Esophagus squamous epithelium (tissue), 5 donors: Measurements from ENCODE around the gene MRPS15. TPM values are rescaled to one million over a fixed set of nuclear protein-coding genes. Genes with fewer than 3 reads are reported as not detected.
A peak's percentile ranks its signal among the peaks of the same experiment; 100 is the strongest.

ENCODE experiments used
- DNase-seq: peaks from one replicate; lab custom pipeline; 2025; lab: John Stamatoyannopoulos, UW
- H3K27ac ChIP-seq, 4 donors: fragments of 200-600 bp; sonication (generic); one replicate each; pipeline ENCODE4 v1.5.1; 2016 to 2019; ENCODE audit warnings: mild to moderate bottlenecking in 1 of 4
- H3K27me3 ChIP-seq, 4 donors: fragments of 200-600 bp; sonication (generic); 1 replicate in 3 of 4; 2 replicates in 1 of 4; pipeline versions ENCODE4 v1.5.1 to v1.6.0; 2017 to 2021; ENCODE audit warnings: antibody characterized with exemption in 1 of 4
- H3K36me3 ChIP-seq, 3 donors: fragments of 200-600 bp; sonication (generic); one replicate each; pipeline ENCODE4 v1.5.1; 2016 to 2019
- H3K4me1 ChIP-seq, 3 donors: fragments of 200-600 bp; sonication (generic); one replicate each; pipeline ENCODE4 v1.5.1; 2017 to 2019
- H3K4me3 ChIP-seq, 4 donors: fragments of 200-600 bp; sonication (generic); 1 replicate in 3 of 4; 2 replicates in 1 of 4; pipeline ENCODE4 v1.5.1; 2016 to 2019; ENCODE audit warnings: mild to moderate bottlenecking in 2 of 4, moderate library complexity in 1 of 4
- H3K9me3 ChIP-seq, 3 donors: fragments of 200-600 bp; sonication (generic); one replicate each; pipeline ENCODE4 v1.5.1; 2016 to 2019
- POLR2A ChIP-seq, 4 donors: fragments of 450-650 bp; IDR thresholded peaks; one replicate each; pipeline ENCODE4 v1.6.1; 2017; ENCODE audit warnings: antibody characterized with exemption in 4 of 4, mild to moderate bottlenecking in 4 of 4, moderate library complexity in 3 of 4
- WGBS, 2 donors: methylation state at CpG; one replicate each; pipeline ENCODE4 v1.1.5; 2018; 5-methylcytosine and 5-hydroxymethylcytosine counted together
- intact Hi-C: fragments of 100-400 bp; cut with DNase I; formaldehyde crosslinking; loops from one replicate; pipeline ENCODE4 v1.15.0; 2022
- total RNA-seq, 4 donors: library from RNA; depleted of rRNA; stranded (reverse); fragments of >200 nt; gene quantifications; one replicate each; pipeline ENCODE4 v1.1.0, GENCODE V29; 2016
- TF ChIP-seq, protein P1 (sequence below), 6 experiments: fragments of 450-650 bp in 4 of 6; fragments of 200-600 bp in 2 of 6; sonication (generic) in 2 of 6; IDR thresholded peaks; one replicate each; pipeline ENCODE4 v1.5.1; 2016 to 2019; ENCODE audit warnings: antibody characterized with exemption in 6 of 6, mild to moderate bottlenecking in 4 of 6, moderate library complexity in 4 of 6
- donor health status: DM: yes; HTN: yes; CAD: no.

Gene MRPS15
- total RNA-seq, 4 donors from 2014 or later: 49.1 to 96.4 (median 74.0) TPM

DNA sequence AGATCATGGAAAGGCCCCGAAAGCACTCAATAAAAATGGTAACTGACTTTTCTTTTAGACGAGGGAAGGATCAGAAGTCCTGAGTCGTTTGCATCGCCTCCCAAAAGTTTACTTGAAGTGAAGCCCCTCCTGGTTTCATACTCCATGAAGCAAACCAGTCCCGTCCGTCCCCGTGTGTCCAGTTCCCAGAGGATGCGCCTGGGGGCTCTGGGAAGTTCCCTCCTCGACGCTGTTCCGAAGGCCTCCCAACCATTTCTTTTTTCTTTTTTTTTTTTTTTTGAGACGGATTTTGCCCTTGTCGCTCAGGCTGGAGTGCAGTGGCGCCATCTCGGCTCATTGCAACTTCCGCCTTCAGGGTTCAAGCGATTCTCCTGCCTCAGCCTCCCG, 13.3 kb downstream of the MRPS15 start:
- no peak for TF ChIP-seq POLR2A (IDR thresholded peaks at IDR 0.05)
- TF ChIP-seq, protein P1, sequence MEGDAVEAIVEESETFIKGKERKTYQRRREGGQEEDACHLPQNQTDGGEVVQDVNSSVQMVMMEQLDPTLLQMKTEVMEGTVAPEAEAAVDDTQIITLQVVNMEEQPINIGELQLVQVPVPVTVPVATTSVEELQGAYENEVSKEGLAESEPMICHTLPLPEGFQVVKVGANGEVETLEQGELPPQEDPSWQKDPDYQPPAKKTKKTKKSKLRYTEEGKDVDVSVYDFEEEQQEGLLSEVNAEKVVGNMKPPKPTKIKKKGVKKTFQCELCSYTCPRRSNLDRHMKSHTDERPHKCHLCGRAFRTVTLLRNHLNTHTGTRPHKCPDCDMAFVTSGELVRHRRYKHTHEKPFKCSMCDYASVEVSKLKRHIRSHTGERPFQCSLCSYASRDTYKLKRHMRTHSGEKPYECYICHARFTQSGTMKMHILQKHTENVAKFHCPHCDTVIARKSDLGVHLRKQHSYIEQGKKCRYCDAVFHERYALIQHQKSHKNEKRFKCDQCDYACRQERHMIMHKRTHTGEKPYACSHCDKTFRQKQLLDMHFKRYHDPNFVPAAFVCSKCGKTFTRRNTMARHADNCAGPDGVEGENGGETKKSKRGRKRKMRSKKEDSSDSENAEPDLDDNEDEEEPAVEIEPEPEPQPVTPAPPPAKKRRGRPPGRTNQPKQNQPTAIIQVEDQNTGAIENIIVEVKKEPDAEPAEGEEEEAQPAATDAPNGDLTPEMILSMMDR (IDR thresholded peaks at IDR 0.05): no peak
- WGBS, 2 donors: 24 to 30% methylated on average over 11 to 18 of the region's 18 CpGs

DNA sequence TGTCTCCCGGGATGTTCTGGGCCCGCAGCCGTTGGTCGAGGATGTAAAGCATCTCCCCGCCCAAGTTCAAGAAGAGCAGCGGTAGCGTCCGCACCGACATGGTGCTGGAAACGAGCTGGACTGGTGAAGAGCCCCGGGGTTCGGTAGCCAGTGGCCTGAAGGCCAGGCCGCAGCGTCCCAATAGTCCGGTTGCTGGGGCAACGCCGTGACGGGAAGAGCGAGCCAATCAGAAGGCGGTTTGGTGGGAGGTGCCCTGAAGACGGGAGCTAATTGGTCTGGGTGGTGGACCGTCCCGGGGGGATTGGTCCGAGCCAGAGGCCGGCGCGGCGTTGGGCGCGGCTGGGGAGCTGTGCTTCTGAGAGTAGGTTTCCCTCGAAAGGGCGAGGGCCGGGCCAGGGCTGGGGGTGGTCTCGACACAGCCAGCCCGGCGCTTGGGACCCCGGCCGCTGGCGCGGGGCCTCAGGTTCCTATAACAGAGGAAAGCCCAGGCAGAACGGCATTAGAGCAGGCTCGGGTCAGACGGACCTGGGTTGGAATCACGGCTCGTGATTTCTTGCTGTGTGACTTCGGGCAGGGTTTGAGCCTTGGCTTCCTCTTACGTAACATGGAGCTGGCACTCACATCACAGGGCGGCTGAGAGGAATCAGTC, 13.8 kb downstream of the MRPS15 start, which contains the start of gene OSCP1:
TSS of gene OSCP1 (minus strand) at position 182 of the 649 bp plus-strand sequence. CDS start at position 100, 82 bp downstream.
- WGBS, 2 donors: 0% methylated on average over 1 to 18 of the region's 48 CpGs
- intact Hi-C loops: no loop called here

More for the DNA sequence above, 13.3 kb downstream of the MRPS15 start:
- no peak for DNase-seq
- peaks cover 0 to 32% (median 23%) of the 10 kb centered on the region in 3 donors for H3K4me1 ChIP-seq
- H3K9me3 ChIP-seq: no peaks in the 10 kb centered on the region
- H3K27me3 ChIP-seq: no peaks in the 10 kb centered on the region
- H3K27ac ChIP-seq: peak overlapping the region; percentile 92 to 98 (median 96)
- intact Hi-C loops: no loop called here
- peaks cover 0 to 23% (median under 1%) of the 10 kb centered on the region in 3 donors for H3K36me3 ChIP-seq
- peak overlapping the region; percentile 41 to 84 (median 64) for H3K4me3 ChIP-seq

DNA sequence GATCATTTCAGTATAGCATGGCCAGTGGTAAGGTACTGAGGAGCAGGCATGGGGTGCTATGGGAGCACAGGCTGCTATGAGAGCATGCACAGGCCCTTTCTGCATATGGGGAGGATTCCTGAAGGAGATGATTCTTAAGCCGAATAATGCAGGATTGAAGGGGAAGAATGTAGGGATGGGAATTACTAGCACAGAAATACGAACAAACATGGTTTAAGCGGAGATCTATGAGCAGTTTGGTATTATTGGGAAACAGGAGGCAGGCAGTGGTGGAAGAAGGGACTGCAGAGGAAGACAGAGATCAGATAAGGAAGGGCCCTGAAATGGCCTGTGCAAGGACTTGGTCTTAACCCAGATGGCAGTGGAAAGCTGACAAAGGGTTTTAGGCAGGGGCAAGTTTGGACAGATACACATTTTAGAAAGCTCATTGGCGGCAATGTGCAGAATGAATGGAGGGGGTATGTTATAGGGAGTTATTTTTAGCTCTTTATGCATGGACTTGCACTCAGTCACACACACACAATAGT, 15.6 kb downstream of the MRPS15 start:
- Histone ChIP-seq H3K9me3 (no peaks in the 10 kb centered on the region), H3K27me3 (no peaks in the 10 kb centered on the region), H3K27ac (no peak overlapping the region), H3K36me3 (no peaks in the 10 kb centered on the region), H3K4me3 (no peak overlapping the region), H3K4me1 (peaks cover 0 to 32% (median 23%) of the 10 kb centered on the region in 3 donors)
- no peak for TF ChIP-seq POLR2A (IDR thresholded peaks at IDR 0.05)
- TF ChIP-seq, protein P1 (IDR thresholded peaks at IDR 0.05): peak in 2 of 6 experiments; percentile 26 to 40
- intact Hi-C loops: no loop called here
- WGBS, 2 donors: 31 to 56% methylated on average over 4 of the region's 4 CpGs
- no peak for DNase-seq

More for the DNA sequence above, 13.8 kb downstream of the MRPS15 start, which contains the start of gene OSCP1:
- DNase-seq: peak; percentile 76
- Histone ChIP-seq H3K27me3 (no peaks in the 10 kb centered on the region), H3K4me1 (peaks cover 0 to 32% (median 23%) of the 10 kb centered on the region in 3 donors), H3K27ac (peak within 1 kb of the TSS; percentile 92 to 98 (median 96)), H3K9me3 (no peaks in the 10 kb centered on the region), H3K36me3 (peaks cover 0 to 18% (median 0%) of the 10 kb centered on the region in 3 donors), H3K4me3 (peak within 1 kb of the TSS; percentile 41 to 84 (median 64))
- TF ChIP-seq, protein P1 (IDR thresholded peaks at IDR 0.05): no peak
- TF ChIP-seq POLR2A (IDR thresholded peaks at IDR 0.05): peak in 3 of 4 donors; percentile 72 to 93 (median 89)

DNA sequence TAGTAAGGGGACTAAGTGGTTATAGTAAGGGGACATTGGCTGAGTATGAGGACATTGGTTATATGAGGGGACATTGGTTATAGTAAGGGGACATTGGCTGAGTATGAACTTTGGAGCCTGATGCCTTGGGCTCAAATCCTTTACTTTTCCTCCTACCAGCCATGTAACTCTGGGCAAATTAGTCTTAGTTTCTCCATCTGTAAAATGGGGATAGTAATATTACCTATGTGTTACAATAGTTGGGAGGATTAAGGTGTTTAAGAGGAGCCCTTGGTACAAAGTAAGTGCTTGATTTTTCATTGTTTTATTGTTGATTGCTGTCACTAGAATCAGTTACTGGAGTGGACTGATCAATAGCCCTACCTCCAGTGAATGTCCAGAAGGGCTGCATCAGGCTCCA, 16.7 kb downstream of the MRPS15 start:
- no peaks in the 10 kb centered on the region for H3K27me3 ChIP-seq
- no peaks in the 10 kb centered on the region for H3K9me3 ChIP-seq
- H3K4me1 ChIP-seq: peaks cover 0 to 32% (median 23%) of the 10 kb centered on the region in 3 donors
- TF ChIP-seq POLR2A (IDR thresholded peaks at IDR 0.05): no peak
- TF ChIP-seq, protein P1 (IDR thresholded peaks at IDR 0.05): no peak
- no peak overlapping the region for H3K4me3 ChIP-seq
- H3K36me3 ChIP-seq: no peaks in the 10 kb centered on the region
- no peak for DNase-seq
- H3K27ac ChIP-seq: no peak overlapping the region
- intact Hi-C loops: no loop called here

DNA sequence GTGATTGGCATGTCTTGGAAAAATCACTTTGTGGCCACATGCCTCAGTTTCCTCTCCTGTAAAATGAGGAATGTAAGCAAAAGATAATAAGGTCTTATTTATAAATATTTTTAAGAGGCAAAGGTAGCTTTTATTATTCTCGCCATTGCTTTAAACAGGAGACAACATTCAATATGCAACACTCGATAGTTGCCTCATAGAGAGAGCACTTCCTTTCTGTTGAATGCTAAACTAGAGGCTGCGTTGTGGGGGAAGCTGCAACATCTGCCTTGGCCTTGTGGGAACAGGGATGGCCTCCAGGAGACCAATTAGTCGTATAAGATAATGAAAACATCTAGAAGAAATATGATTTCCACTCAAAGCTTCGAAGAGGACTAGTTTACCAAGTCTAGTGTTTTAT, 17.4 kb downstream of the MRPS15 start:
- H3K9me3 ChIP-seq: no peaks in the 10 kb centered on the region
- DNase-seq: no peak
- H3K36me3 ChIP-seq: no peaks in the 10 kb centered on the region
- no peak for TF ChIP-seq POLR2A (IDR thresholded peaks at IDR 0.05)
- TF ChIP-seq, protein P1 (IDR thresholded peaks at IDR 0.05): no peak
- 56 to 57% methylated on average over 5 of the region's 5 CpGs for WGBS, 2 donors
- no peak overlapping the region for H3K4me3 ChIP-seq
- intact Hi-C loops: no loop called here
- H3K27me3 ChIP-seq: no peaks in the 10 kb centered on the region
- H3K4me1 ChIP-seq: peaks cover 0 to 32% (median 23%) of the 10 kb centered on the region in 3 donors
- no peak overlapping the region for H3K27ac ChIP-seq
